Keratinocyte (primary cell): ENCODE data around the gene SESTD1.

ENCODE experiments used
- CTCF ChIP-seq, 3 experiments: IDR thresholded peaks in 1 of 3; conservative IDR thresholded peaks in 1 of 3; optimal IDR thresholded peaks in 1 of 3; 2 replicates in 2 of 3; 3 replicates in 1 of 3; pipeline versions ENCODE3 to v1.5.1; 2011; ENCODE audit warnings: low read length in 3 of 3, mild to moderate bottlenecking in 3 of 3, moderate library complexity in 2 of 3, control low read depth in 1 of 3, inconsistent platforms in 1 of 3; ENCODE audit not compliant: insufficient read depth in 2 of 3; ENCODE audit errors: extremely low read depth in 1 of 3
- EZH2 ChIP-seq: IDR thresholded peaks from one replicate; pipeline ENCODE4 v1.6.1; 2012; ENCODE audit warnings: inconsistent platforms, mild to moderate bottlenecking, low read length, moderate library complexity

- TF ChIP-seq CTCF (optimal IDR thresholded peaks at IDR 0.05 in 1 of 3, IDR thresholded peaks at IDR 0.05 in 1 of 3, conservative IDR thresholded peaks at IDR 0.05 in 1 of 3; ENCODE audit: extremely low read depth in 1 of 3, insufficient read depth in 2 of 3, low read length in 3 of 3) (no peak), EZH2 (no peak)
Measured at GRCh38 chr2:179252423-179252822, 12.2 kb downstream of the SESTD1 start.
